GM06990 (cell line): ENCODE measurements around the gene ATG10.

ENCODE experiments used
- DNase-seq: peaks from one replicate; pipeline ENCODE4 v3.0.0-alpha.2; 2011; ENCODE audit not compliant: insufficient read length; ENCODE audit errors: extremely low read depth
- H3K27me3 ChIP-seq: replicated peaks from 2 replicates; pipeline ENCODE4 v1.6.0; 2011; ENCODE audit warnings: low read length; ENCODE audit not compliant: control insufficient read depth, insufficient read depth
- H3K36me3 ChIP-seq: 2 replicates; pipeline ENCODE4 v1.5.1; 2011; ENCODE audit warnings: low read length; ENCODE audit not compliant: control insufficient read depth, insufficient read depth
- H3K4me3 ChIP-seq: replicated peaks from 2 replicates; pipeline ENCODE4 v1.5.1; 2011; ENCODE audit warnings: low read depth, mild to moderate bottlenecking, control low read depth, low read length
- TF ChIP-seq, protein P1 (sequence below): IDR thresholded peaks from 2 replicates; pipeline ENCODE4 v1.5.1; 2011; ENCODE audit warnings: low read length, control low read depth, mild to moderate bottlenecking, inconsistent platforms; ENCODE audit not compliant: insufficient read depth, poor library complexity, severe bottlenecking

Gene ATG10

DNA sequence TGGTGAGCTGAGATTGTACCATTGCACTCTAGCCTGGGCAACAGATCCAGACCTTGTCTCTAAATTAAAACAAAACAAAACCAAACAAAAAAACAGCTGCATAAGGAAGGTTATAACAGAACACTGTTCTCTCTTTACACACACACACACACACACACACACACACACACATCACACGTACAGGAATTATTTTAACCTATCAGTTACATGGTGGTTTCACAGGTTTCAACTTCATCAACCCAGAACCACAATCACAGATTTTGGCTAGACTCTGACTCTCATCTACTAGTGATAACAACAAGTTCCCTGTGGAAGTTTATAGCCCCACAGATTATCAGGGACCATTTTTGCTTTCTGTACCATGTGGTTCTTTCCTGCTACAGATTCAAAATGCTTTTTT, 246.1 kb downstream of the ATG10 start:
- DNase-seq, result no peak
- Histone ChIP-seq H3K4me3 (no peak overlapping the region), H3K27me3 (no peaks in the 10 kb centered on the region), H3K36me3 (no peaks in the 10 kb centered on the region)
- TF ChIP-seq, protein P1, sequence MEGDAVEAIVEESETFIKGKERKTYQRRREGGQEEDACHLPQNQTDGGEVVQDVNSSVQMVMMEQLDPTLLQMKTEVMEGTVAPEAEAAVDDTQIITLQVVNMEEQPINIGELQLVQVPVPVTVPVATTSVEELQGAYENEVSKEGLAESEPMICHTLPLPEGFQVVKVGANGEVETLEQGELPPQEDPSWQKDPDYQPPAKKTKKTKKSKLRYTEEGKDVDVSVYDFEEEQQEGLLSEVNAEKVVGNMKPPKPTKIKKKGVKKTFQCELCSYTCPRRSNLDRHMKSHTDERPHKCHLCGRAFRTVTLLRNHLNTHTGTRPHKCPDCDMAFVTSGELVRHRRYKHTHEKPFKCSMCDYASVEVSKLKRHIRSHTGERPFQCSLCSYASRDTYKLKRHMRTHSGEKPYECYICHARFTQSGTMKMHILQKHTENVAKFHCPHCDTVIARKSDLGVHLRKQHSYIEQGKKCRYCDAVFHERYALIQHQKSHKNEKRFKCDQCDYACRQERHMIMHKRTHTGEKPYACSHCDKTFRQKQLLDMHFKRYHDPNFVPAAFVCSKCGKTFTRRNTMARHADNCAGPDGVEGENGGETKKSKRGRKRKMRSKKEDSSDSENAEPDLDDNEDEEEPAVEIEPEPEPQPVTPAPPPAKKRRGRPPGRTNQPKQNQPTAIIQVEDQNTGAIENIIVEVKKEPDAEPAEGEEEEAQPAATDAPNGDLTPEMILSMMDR, result no peak

GRCh38 chr5:82218374-82219156, 246.7 kb downstream of the ATG10 start:
- no peak overlapping the region for H3K4me3 ChIP-seq
- DNase-seq, result no peak
- TF ChIP-seq, protein P1, result no peak
- H3K27me3 ChIP-seq, result no peaks in the 10 kb centered on the region
- H3K36me3 ChIP-seq, result no peaks in the 10 kb centered on the region

GRCh38 chr5:82221020-82221419, 249.2 kb downstream of the ATG10 start:
- TF ChIP-seq, protein P1, result no peak
- no peaks in the 10 kb centered on the region for H3K27me3 ChIP-seq
- H3K4me3 ChIP-seq, result no peak overlapping the region
- H3K36me3 ChIP-seq, result no peaks in the 10 kb centered on the region
- no peak for DNase-seq

GRCh38 chr5:82222597-82223574, 251.1 kb downstream of the ATG10 start:
- TF ChIP-seq, protein P1, result no peak
- Histone ChIP-seq H3K4me3 (no peak overlapping the region), H3K36me3 (no peaks in the 10 kb centered on the region), H3K27me3 (no peaks in the 10 kb centered on the region)
- DNase-seq, result no peak

- Histone ChIP-seq H3K36me3 (no peaks in the 10 kb centered on the region), H3K4me3 (no peak overlapping the region), H3K27me3 (no peaks in the 10 kb centered on the region)
- TF ChIP-seq, protein P1, result peak; percentile 77
- DNase-seq, result peak; percentile 23
These were observed 253.8 kb downstream of the ATG10 start for GRCh38 chr5:82225525-82226172.
